ENCODE data around the gene SLC26A11. TPM values are rescaled to one million over a fixed set of nuclear protein-coding genes. Genes with fewer than 3 reads are reported as not detected.
A peak's percentile ranks its signal among the peaks of the same experiment; 100 is the strongest.
"Not testable (repeated sequence)": the region's sequence is repeated elsewhere in the genome, so short reads cannot be mapped to it uniquely, and the experiment has no call there.

The SLC26A11 gene
- total RNA-seq, 1 donor from 2014 or later: 10.6 TPM

DNA sequence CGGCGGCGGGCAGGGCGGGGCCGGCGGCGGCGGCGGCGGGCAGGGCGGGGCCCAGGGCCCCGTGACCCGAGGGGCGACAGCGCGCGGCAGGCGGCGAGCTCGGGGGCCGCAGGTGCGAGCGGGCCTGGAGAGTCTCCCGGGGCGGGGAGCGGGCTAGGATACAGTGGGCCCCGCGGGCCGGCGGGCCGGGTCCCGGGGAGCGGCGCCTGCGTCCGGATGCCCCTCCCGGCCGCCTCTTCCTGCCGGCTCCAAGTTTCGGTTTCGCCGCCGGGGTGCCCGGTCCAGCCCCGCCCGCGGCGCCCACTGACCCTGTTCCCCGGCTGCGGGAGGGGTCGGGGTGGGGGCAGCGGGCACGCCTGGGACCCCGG, 40.5 kb downstream of the SLC26A11 start, which contains the start of gene RNF213:
Gene RNF213 (plus strand): TSS at position 62 of the 368 bp plus-strand sequence. CDS start 2,830 bp downstream, outside the sequence.
- DNase-seq (ENCODE audit: low read depth): peak; percentile 44

DNA sequence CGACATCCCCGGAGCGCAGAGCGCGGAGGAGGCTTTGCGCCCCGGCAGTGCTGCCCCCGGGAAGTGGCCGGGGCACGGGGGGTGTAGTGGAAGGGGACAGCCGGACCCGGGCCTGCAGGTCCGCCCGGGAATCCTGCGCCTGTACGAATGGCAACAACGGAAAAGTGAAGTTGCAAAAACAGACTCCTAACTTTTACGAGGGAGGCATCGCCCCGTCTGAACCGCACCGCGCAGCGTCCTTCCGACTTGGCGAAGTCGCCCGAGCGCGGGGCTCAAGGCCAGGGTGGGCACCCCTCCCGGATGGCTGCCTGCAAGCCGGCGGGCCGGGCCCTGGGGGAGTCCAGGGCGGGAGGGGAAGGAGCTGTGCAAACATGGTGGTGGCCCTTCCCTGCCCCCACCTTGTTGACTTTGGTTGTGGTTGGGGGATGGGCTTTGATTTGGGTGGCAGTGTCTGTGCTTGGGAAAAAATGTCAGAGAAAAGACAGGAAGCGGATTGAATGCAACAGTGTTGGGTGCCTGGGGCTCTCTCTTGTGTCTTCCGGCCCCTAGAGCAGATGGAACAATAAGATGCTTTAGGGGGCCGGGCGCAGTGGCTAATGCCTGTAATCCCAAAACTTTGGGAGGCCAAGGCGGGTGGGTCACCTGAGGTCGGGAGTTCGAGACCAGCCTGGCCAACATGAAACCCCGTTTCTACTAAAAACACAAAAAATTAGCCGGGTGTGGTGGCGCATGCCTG, 41.1 kb downstream of the SLC26A11 start:
- peak; percentile 57 for DNase-seq (ENCODE audit: low read depth)

DNA sequence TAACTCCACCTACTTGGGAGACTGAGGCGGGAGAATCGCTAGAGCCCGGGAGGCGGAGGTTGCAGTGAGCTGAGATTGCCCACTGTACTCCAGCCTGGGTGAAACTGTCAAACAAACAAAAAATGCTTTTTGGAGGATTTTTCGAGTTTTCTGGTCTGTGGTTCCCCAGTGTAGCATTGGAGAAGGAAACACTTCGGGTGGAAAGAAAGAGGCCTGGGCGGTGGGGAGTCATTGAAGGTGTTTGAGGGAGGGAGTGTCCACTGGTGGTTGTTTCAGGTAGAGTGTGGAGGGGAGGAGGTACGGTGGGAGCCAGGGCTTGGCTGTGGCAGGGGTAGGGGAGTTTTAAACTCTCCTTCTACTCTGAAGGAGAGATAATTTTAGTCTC, 41.7 kb downstream of the SLC26A11 start:
- DNase-seq (ENCODE audit: low read depth): no peak

DNA sequence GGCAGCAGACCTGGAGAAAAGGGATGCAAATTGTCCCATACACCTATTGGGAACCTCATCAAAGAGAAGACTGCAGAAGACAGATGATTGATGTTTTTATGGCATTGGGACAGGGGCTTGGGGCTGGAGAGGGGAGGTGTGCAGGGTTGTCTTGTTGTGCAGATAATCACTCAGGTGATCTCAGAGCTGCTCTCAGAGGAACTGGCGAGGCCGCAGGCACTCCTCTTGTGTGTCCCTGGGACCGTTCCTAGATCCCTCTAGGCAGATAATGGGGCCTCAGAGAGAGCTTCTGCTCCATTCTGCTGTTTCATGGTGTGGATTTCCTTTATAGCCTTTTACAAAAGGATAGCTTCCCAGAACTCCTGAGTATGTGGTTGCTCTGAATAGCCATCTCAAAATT, 42.1 kb downstream of the SLC26A11 start:
- DNase-seq (ENCODE audit: low read depth): no peak

DNA sequence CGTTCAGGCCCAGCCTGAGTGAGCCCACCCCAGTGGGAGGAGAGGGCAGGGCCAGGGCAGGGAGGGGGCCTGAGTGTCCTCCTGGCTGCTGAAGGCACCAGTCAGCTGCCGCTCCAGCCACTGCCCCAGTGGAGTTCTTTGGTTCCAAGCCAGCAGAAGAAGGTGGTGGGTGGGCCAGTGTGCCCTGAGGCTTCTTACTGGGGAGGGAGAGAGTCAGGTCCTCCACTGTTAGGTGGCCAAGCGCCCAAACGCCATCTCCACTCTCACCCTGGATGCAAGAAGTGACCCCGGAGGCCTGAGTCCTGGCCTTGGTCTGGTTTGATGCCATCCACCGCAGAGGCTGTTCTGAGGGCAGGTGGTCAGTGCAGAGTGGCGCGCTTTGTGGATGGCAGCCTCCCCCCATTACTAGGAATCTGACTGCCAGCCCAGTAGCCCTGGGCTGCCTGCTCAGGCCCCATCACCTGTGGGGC, 42.6 kb downstream of the SLC26A11 start:
- DNase-seq (ENCODE audit: low read depth): peak; percentile 30

DNA sequence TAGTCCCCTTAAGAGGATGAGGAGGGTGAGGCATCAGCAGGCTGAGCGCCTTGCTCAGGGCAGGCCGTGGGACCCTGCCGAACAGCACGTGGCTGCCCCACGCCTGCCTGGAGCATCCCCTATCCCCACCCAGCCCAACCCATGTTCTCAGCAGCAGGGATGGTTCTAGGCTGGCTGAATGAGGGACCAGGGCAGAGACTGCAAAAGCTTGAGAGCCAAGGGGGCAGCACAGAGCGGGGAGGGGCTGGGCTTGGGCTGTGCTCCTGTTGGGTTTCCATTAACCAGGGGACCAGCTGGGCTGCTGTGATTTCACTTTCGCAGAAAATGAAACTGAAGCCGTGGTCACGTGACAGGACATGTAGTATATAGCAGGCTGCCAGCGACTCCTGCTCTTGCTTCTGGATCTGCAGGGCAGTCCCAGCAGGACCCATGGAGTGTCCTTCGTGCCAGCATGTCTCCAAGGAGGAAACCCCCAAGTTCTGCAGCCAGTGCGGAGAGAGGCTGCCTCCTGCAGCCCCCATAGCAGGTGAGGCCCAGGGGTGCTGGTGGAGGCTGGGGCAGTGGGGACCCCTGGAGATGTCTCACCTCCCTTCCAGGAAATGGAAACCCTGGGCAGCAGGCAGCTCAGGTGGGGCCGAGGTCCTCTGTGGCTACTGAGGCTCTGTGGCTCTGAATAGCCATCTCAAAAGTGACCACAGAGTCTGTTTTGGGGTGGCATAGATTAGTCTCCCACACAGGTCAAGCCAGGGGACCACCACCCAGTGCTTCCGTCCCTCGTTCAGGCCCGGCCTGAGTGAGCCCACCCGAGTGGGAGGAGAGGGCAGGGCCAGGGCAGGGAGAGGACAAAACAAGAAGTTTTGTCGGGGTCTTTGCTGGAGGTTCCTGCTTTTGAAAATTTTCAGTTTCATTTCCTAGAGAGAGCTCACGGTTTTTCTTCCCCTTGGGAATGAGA, 43.3 kb downstream of the SLC26A11 start:
- peak; percentile 86 for DNase-seq (ENCODE audit: low read depth)

DNA sequence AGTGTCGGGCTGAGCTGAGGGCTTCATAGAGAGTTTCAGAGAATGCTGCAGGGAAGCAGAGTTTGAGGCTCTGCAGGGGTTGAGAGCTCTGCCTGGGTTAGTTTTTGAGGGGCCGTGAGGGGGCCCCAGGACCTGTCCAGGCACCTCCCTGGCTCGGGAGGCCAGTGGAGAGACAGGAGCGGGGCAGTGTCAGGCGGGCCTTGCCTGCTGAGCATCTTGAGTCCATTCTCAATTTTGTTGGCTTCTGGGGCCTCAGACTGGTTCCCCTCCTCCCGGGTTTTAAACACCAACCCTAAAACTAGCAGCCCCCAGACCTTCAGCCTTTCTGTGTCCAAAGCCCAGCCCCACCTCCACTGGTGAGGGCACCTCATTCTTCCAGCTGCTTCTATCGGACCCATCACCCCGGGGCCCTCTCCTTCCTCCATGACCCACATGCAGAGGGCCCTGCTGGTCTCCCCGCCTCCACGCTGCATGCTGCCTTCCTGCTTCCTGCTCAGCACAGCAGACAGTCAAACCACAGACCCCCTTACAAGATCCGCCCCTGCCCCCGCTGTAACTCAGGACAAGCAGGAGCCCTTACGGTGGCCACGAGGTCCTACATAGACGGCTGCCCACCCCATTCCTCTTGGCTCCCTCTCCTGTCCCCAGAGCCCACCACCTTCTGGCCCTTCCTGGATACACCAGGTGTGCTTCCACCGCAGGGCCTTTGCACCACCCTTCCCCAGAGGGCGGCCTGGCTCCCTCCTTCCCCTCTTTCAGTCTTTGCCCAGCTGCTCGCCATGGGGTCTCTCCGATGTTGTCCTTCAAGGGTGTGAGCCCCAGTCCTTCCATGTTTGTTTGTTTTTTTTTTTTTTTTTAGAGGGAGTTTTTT, 44.2 kb downstream of the SLC26A11 start:
- DNase-seq (ENCODE audit: low read depth): no peak

DNA sequence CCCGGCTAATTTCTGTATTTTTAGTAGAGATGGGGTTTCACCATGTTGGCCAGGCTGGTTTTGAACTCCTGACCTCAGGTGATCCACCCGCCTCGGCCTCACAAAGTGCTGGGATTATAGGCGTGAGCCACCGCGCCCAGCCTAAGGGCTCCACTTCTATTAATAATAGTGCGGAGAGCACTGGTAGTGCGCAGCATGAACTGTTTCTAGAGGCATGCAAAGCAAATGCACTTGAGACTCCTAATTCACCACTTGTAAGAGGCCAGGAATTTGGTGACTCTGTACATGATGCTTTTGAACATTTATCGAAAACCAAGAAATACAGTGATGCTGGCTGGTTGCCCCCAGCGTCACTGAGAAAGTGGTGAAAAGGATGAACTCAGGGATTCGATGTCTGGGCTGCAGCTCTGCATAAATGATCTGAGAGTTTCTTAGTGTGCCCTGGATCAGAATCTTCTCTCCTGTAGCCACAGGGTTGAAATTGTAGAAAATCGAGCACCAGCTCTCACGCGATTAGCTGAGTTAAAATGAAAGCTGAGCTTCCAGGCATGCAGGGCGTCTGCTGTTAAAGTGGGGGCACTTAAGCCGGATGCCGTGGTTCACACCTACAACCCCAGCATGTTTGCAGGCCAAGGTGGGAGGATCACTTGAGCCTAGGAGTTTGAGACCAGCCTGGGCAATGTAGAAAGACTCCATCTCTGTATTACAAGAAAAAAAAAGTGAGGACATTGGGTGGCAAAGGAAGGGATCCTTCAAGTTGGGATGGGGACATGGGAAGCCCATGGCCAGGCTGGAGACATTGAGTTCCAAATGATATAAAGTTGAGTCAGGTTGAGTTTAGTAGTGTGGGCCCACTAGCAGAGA, 45.2 kb downstream of the SLC26A11 start:
- DNase-seq (ENCODE audit: low read depth): no peak

DNA sequence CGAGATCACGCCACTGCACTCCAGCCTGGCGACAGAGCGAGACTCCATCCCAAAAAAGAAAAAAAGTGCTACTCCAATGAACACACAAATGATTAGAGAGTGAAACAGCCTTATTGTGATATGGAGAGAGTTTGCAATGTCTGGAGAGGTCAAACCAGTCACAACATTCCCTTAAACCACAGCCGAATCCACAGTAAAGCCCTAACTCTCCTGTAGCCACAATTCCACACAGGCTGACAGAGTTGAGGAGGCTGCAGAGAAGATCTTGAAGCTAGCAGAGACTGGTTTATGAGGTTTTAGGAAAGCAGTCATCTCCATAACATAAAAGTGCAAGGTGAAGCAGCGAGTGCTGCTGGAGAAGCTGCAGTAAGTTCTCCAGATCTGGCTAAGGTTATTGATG, 47.2 kb downstream of the SLC26A11 start:
- no peak for DNase-seq (ENCODE audit: low read depth)

DNA sequence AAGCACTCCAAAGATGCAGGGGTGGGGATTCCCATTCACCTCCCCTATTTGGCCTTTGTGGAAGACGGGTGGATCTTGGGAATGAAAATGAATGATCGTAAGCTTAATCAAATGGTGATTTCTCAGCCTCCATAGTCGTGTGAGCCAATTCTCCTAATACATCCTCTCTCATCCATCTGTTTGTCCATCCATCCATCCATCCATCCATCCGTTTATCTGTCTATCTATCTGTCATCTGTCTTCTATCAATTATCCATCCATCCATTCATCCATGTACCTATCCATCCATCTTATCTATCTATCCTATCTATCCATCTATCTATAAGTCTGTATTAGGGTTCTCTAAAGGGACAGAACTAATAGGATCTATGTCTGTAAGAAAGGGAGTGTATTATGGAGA, 48.2 kb downstream of the SLC26A11 start:
- no peak for DNase-seq (ENCODE audit: low read depth)

DNA sequence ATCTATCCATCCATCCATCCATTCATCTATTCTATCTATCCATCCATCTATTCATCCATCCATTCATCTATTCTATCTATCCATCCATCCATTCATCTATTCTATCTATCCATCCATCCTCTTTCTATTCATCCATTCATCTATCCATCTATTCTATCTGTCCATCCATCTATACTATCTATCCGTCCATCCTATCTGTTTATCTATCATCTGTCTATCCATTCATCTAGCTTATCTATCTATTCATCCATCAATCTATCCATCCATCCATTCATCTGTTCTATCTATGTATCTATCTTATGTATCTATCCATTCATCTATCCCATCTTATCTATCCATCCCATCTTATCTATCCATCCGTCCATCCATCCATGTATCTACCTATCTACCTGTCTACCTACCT, 49.2 kb downstream of the SLC26A11 start:
- DNase-seq (ENCODE audit: low read depth): no peak

DNA sequence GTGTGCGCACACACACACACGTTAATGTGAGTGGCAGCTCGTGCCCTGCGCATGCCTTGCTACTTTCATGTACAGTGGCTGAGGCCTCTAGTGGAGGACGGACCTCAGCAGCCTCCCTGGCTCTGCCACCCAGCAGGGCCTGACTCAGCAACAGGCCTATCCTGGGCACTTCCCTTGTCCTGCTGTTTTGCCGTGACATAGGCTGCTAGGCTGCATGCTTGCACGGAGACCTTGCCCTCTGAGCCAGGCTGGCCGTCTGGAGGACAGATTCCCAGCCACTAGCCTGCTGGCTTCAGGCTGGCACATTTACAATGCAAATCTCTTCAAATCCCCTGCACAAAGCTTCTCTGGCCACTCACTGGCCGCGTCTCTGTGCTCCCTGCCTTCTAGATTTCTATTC, 49.9 kb downstream of the SLC26A11 start:
- no peak for DNase-seq (ENCODE audit: low read depth)

DNA sequence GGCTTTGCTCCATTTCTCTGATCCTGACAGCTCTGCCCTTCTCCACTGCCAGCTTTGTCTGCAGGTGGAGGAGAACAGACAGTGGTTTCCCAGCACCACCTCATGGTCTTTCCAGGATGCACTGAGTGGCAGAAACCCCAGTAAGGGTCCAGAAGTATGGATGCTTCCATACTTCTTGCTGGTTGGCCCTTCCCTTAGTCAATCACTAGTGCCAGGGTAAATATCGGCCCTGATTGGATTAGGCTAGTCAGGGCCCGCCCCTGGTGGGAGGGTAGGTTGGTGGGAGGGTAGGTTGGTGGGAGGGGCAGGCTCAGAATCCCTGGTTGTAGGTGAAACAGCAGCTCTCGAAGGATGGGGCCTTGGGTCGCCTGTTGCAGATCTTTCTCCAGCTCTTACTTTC, 50.6 kb downstream of the SLC26A11 start:
- DNase-seq (ENCODE audit: low read depth): no peak

DNA sequence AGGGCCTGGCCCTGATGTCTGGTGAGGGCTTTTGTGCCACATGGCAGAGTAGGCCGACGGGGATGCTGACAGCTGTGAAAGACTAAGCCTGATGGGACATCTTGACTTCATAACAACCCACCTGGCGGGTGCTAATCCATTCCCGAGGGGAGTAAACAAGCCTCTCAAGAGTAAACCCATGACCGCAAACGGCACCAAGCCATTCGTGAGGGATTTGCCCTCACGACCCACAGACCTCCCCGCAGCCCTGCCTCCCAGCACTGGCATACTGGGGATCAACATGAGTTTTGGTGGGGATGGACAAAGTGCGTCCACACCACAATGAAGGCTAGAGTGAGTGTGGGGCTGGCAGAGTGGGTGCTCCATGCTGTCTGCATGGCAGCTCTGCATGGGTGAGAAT, 52.1 kb downstream of the SLC26A11 start:
- DNase-seq (ENCODE audit: low read depth): no peak

DNA sequence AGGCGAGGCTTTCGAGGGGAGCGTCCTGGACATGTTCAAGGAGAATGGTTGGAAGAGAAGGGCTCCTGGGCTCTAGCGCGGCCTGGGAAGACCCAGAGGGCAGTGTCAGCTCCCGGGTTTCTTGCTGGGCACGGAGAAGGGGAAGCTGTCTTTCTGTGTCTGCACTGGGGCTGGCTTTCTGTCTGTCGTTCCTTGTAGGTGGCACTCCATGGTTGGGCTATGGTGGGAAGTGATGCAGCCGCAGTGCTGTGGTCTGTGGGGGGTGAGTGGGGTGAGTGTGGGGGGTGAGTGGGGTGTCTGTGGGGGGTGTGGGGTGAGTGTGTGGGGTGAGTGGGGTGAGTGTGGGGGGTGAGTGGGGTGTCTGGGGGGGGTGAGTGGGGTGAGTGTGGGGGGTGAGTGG, 54.1 kb downstream of the SLC26A11 start:
- DNase-seq (ENCODE audit: low read depth): no peak

DNA sequence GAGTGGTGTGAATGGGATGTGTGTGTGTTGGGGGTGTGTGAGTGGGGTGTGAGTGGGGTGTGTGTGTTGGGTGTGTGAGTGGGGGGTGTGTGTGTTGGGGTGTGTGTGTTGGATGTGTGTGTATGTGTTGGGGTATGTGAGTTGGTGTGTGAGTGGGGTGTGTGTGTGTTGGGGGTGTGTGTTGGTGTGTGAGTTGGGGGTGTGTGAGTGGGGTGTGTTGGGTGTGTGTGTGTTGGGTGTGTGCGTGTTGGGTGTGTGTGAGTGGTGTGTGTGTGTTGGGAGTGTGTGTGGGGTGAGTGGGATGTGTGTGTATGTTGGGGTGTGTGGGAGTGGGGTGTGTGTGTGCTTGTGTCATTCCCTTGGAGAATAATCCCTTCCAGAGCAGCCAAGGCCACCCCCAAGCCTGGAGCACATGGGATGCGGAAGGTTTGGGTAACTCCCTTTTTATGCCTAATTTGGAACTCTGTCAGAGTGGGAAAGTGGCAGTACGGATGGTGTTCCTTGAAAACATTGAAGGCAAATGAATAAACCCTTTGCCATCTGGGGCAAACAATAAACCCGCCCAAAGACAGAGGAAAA, 54.7 kb downstream of the SLC26A11 start:
- DNase-seq (ENCODE audit: low read depth): no peak

DNA sequence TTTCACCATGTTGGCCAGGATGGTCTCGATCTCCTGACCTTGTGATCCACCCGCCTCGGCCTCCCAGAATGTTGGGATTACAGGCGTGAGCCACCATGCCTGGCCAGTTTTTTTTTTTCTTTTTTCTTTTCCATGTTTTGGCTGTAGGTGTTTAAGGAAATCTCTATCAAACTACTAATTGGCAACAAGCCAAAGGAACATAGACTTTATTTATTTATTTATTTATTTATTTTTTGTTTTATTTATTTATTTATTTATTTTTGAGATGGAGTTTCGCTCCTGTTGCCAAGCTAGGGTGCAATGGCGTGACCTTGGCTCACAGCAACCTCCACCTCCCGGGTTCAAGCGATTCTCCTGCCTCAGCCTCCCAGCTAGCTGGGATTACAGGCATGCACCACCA, 55.6 kb downstream of the SLC26A11 start:
- not testable (repeated sequence) for DNase-seq (ENCODE audit: low read depth)

DNA sequence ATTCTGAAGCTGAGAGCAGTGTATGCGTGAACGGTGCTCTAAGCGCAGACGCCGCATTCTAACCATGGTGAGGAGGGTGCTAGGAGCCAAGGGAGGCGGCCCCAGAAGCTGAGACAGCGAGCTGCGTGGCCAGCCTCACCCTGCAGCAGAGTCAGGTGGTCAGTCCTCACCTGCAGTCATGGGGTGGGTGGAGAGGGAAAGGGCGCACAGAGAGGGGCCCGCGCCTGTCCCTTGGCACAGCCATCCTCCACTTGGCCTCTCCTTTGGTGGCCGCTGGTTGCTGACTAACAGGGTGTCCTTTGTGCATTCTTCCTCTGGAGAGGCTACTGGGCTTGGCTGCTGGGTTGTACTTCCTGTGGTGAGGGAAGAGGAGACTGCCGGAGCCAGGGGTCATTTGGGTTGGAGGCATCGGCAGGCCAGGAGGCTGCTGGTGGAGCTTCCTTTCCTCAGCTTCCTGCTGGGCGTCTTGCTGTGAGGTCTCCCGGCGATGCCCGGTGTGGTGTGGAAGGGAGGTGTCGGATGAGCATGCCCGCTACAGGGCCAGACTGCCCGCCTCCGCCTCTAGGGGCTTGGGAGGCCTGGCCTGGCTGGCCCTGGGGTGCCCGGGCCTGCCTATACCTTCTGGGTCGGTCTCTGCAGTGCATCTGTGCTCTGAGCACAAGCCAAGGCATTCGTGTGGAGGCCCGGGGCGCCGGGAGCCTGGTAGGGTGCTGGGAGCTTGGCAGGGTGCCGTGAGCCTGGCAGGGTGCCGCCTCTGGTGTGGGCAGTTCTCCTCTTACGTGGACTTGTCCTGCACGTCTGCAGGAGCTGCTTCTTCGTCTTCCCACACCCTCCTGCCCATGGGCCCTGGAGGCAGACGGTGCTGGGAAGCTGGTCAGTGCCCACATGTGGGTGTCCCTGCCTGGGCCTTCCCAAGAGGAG, 57.8 kb downstream of the SLC26A11 start:
- DNase-seq (ENCODE audit: low read depth): no peak

DNA sequence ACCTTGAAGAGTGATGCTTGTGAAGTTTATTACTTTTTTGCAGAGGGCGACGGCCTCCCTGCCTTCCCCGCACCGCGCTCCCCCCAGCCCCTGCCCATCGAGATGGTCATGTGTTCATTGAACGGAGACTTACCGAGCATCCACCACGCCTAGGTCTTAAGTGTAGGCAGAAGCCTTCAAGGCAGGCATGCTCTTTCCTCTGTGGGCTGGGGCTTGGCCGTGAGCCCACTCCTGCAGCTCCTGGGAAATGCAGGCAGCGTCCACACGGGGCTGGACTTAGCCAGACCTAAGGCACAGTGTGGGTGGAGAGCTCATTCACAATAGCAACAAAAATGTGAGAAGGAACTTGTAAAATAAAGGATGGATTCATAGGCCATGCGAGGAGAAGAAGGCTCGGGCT, 59.7 kb downstream of the SLC26A11 start:
- peak; percentile 73 for DNase-seq (ENCODE audit: low read depth)
